Astrocyte of the spinal cord (primary cell): ENCODE data around the gene RANGAP1.

Experiments
- DNase-seq: peaks from one replicate; pipeline ENCODE4 v3.0.0; 2011; ENCODE audit warnings: low read depth, low spot score
- H3K4me3 ChIP-seq: 2 replicates; pipeline ENCODE4 v1.5.1; 2011; ENCODE audit warnings: low read depth, mild to moderate bottlenecking, low read length, moderate library complexity
- in situ Hi-C: cut with HindIII; loops from 2 replicates; pipeline ENCODE4 v1.10.0; 2017; ENCODE audit warnings: low sequenced_read_pairs
- TF ChIP-seq, protein P1 (sequence below): IDR thresholded peaks from 2 replicates; pipeline ENCODE4 v1.5.1; 2012; ENCODE audit warnings: low read depth, mild to moderate bottlenecking, low read length, inconsistent platforms

The RANGAP1 gene

DNA sequence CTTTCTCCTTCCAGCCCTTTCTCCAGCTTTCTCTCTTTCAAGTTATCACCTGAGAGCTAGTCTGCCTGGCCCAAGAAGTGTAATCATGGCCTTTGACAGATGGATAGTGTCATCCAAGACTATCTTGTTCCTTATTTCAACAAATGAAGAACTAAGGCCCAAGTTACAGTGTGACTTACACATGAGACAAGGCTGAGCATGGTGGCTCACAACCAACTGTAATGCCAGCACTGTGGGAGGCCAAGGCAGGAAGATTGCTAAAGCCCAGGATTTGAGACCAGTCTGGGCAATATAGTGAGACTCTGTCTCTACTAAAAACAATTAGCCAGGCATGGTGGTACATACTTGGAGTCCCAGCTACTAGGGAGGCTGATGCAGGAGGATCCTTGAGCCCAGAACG lies 3.7 kb upstream of the RANGAP1 start:
- in situ Hi-C loops, result no loop called here
- H3K4me3 ChIP-seq, result no peak overlapping the region
- DNase-seq, result no peak
- TF ChIP-seq, protein P1, sequence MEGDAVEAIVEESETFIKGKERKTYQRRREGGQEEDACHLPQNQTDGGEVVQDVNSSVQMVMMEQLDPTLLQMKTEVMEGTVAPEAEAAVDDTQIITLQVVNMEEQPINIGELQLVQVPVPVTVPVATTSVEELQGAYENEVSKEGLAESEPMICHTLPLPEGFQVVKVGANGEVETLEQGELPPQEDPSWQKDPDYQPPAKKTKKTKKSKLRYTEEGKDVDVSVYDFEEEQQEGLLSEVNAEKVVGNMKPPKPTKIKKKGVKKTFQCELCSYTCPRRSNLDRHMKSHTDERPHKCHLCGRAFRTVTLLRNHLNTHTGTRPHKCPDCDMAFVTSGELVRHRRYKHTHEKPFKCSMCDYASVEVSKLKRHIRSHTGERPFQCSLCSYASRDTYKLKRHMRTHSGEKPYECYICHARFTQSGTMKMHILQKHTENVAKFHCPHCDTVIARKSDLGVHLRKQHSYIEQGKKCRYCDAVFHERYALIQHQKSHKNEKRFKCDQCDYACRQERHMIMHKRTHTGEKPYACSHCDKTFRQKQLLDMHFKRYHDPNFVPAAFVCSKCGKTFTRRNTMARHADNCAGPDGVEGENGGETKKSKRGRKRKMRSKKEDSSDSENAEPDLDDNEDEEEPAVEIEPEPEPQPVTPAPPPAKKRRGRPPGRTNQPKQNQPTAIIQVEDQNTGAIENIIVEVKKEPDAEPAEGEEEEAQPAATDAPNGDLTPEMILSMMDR, result no peak

DNA sequence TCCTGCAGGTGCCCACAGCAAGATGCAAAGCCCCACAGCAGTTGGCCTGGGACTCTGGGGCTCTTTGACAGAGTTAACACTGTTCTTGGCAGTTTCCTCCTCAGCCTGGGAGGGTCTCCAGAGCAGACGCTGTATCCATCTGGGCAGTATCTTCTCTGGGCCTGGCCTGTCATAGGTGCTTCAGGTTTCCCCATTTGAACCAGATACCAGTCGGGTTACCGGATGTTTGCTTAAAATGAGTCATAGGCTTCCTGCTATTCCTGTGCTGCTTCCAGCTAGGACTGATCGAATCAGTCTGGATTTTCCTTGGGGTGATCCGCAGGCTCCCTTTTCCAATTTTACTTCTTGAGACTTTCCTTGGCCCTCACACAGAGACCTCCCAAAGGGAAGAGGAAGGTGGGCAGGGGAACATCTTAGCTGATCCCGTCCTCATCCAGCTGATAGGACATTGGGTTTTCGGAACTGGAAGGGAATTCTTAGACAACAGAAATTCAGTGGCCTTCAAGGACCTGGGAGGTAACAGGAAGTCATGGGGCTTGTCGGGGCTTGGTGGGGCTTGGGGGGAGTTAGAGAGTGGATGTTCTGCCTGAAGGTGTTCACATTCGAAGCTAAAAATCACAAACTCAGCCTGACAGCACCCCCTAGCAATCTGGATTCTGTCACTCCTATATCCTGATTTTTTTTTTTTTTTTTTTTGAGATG lies 2.4 kb upstream of the RANGAP1 start:
- in situ Hi-C loops, result no loop called here
- peak; percentile 74 for DNase-seq
- TF ChIP-seq, protein P1, result no peak
- no peak overlapping the region for H3K4me3 ChIP-seq

DNA sequence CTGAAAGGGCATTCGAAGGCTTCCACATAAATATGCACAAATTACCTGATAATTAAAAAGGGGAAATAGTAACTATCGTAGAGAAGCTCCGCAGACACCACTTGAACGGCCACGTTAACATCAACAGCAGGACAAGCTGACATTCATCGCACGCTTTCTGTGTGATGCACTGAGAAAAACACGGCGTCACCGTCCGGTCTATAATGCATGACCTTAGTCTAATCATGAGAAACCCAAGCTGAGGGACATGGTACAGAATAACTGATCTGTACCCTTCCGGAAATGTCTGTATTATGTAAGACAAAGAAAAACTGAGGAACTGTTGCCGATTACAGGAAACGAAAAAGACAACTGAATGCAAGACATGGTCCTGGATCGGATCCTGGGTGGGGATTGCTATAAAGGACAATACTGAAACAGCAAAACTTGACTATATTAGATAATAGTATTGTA lies 678 bp upstream of the RANGAP1 start:
- H3K4me3 ChIP-seq, result peak overlapping the region; percentile 94
- in situ Hi-C loops, result no loop called here
- no peak for DNase-seq
- TF ChIP-seq, protein P1, result no peak

DNA sequence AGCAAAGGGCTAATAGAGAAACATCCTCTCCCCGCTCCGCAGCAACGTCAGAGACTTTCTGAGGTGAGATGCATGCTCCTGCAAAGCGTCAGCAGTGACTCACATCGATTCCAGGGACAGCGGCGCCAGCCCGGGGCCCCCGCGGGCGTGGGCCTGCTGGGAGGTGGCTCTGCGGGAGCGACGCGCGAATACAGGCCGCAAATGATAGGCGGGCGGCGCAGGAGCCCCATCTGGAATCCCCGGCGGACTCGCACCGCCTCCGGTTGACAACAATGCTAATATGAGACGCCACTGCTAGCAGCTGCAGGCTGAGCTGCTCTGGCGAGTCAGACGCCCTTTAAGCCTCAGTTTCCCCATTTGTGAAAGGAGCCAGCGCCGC lies 557 bp downstream of the RANGAP1 start:
- DNase-seq, result peak; percentile 91
- peak overlapping the region; percentile 94 for H3K4me3 ChIP-seq
- in situ Hi-C loops, result no loop called here
- TF ChIP-seq, protein P1, result no peak

DNA sequence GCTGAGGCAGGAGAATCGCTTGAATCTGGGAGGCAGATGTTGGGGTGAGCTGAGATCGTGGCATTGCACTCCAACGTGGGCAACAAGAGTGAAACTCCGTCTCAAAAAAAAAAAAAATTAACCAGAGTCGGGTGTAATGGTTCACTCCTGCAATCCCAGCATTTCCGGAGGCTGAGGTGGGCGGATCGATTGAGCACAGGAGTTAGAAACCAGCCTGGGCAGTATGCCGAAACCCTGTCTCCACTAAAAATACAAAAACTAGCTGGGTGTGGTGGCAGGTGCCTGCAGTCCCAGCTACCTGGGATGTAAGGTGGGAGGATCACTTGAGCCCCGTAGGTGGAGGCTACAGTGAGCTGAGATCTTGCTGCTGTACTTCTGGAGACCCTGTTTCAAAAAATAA lies 1.5 kb downstream of the RANGAP1 start:
- in situ Hi-C loops, result no loop called here
- no peak for DNase-seq
- no peak overlapping the region for H3K4me3 ChIP-seq
- TF ChIP-seq, protein P1, result no peak

DNA sequence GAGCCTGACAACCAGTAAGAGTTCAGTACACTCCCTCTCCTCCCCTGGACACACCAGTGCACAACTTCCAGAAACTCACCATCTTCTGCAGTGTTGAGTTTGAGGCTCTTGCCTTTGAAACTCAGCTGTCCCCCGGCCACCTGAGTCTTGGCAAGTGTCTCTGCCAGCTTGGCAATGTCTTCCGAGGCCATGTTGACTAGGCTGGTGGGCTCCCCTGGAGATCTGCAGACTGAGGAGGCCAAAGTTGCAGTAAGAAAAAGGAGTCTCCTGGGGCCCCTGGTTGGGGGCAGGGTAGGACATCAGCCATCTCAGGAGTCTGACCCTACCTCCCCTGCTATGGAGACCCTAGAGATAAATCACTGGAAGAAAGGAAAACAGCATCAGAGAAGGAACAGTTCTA lies 5.1 kb downstream of the RANGAP1 start:
- in situ Hi-C loops, result no loop called here
- no peak overlapping the region for H3K4me3 ChIP-seq
- TF ChIP-seq, protein P1, result no peak
- DNase-seq, result no peak

DNA sequence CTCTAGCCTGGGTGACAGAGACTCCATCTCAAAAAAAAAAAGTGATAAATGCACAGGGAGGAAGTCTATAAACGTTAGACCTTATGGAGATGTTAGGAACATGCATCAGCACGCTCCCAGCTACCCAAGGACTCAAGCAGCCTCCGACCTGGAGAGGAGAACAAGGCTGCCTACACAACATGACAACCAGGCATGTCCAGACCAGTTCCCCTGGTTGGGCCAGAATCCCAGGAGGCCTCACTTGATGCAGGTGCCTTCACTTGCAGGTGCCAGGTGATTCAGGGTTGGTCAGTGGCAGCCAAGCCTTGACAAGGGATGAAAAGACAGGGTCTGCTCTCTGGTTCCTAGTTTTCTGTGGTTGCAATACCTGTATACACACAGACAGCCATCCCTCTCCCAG lies 5.9 kb downstream of the RANGAP1 start:
- TF ChIP-seq, protein P1, result no peak
- in situ Hi-C loops, result no loop called here
- no peak for DNase-seq
- no peak overlapping the region for H3K4me3 ChIP-seq
